ENCODE results near the gene CAD.

The CAD gene

DNA sequence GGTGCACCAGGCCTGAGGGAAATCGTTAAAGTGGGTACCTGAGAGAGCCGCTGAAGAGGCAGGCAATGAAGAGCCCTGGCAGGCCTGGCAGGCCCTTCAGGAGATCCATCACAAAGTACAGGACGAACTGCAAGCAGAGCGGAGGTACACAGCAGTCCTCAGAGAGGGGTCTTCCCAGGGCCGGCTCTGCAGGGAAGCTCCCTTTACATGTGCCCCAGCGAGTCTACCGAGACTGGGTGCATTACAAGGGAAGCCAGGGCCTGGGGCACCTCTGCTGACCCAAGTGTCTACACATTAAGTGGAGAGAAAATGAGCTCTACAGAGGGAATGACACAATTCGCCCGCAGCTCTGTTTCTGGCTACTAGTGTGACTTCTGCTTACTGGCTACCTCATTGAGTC is 13.4 kb upstream of the CAD start:
- DNase-seq (ENCODE audit: extremely low read depth, low read depth), result no peak
- TF ChIP-seq CTCF (IDR thresholded peaks at IDR 0.05; ENCODE audit: low read depth, low read length), result no peak

DNA sequence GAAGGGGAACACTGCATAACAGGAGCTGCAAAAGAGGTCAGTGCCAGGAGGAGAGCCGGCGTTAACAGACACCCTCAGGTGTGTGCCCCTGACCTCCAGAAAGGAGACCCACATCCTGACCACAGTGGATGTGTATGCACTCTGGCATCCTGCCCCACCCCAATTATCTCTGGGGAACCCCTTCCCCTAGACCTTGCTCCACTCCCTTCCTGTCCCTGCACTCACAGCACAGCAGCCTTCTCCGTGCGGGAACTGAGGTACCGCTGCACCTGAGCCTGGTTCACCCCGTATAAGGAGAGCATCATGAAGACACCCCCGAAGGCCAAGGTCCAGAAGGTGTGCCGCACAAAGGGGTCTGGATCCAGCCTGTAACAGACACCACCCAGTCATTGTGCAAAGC is 12.6 kb upstream of the CAD start:
- TF ChIP-seq CTCF (IDR thresholded peaks at IDR 0.05; ENCODE audit: low read depth, low read length), result no peak
- DNase-seq (ENCODE audit: extremely low read depth, low read depth), result no peak

- no peak for TF ChIP-seq CTCF (IDR thresholded peaks at IDR 0.05; ENCODE audit: low read depth, low read length)
- no peak for DNase-seq (ENCODE audit: extremely low read depth, low read depth)
Observed at GRCh38 chr2:27205206-27205605, 12.0 kb upstream of the CAD start.

- TF ChIP-seq CTCF (IDR thresholded peaks at IDR 0.05; ENCODE audit: low read depth, low read length), result no peak
- no peak for DNase-seq (ENCODE audit: extremely low read depth, low read depth)
Observed at GRCh38 chr2:27206346-27206745, 10.8 kb upstream of the CAD start.

- TF ChIP-seq CTCF (IDR thresholded peaks at IDR 0.05; ENCODE audit: low read depth, low read length), result no peak
- no peak for DNase-seq (ENCODE audit: extremely low read depth, low read depth)
Observed at GRCh38 chr2:27208486-27209050, 8.6 kb upstream of the CAD start.

- no peak for DNase-seq (ENCODE audit: extremely low read depth, low read depth)
- no peak for TF ChIP-seq CTCF (IDR thresholded peaks at IDR 0.05; ENCODE audit: low read depth, low read length)
Observed at GRCh38 chr2:27209621-27210401, 7.4 kb upstream of the CAD start.

DNA sequence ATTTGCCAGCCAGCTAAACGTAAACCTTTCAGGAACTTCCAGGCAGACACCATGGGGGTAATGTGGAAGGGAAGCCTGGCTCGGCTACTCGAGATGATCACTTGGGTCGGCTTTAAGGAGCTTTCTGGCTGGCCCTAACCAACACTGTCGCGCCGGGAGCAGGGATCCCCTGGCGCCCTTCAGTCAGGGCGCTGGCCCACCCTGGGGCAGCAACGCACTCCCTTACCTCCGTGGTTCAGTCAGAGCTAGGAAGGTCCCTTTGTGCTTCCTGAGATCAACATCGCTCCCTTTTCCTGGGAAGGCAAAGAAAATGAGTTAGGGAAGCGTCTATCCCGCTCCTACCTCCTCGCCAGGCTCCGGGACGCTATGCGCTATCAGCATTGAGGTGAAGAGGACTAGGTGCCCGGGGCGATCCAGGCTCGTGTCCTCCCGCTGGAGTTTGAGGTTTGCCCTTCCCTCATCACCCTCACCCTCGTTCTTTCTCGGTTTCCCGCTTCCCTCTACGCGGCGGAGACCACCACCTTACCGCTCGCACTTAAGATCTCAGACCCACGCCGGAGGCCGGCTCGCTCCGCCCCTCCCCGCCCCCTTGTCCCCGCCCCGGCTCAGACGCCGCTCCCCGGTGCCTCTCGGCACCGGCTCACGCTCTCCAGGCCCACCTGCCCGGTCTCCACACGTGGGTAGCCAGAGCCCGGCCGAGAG is 5.8 kb upstream of the CAD start:
- no peak for TF ChIP-seq CTCF (IDR thresholded peaks at IDR 0.05; ENCODE audit: low read depth, low read length)
- no peak for DNase-seq (ENCODE audit: extremely low read depth, low read depth)

Measured in AG09319 (cell line).